ENCODE measurements around the gene CYB5R3.

CYB5R3 gene

DNA sequence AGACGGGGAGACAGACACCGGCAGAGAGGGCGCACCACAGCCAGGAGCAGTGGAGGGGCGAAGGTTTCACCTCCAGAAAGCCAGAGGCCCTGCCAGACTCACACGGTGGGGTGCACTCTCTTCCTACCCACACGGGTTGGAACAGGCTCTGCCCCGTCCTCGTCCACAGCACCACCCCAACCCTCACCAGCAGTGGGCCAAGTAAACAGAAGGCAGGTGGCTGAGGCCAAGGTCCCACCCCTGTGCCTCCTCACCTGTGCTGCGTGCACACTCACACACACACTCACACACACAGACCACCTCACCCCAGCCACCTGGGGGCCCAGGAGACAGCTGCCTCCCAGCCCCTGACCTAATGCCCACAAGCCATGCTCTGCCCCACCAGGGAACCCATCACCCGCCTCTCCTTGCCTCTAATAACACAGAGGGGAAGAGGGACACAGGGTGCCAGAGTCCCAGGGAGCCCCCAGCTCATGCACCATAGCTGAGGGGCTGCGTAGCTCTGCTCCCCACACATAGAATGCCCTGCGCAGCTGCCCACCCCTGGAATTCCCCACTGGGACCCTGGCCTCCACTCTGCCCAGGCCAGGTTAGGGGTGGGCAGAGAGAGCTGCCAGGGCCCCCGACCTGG is 3.1 kb downstream of the CYB5R3 start:
- no peak for DNase-seq (ENCODE audit: low read depth, low spot score)

DNA sequence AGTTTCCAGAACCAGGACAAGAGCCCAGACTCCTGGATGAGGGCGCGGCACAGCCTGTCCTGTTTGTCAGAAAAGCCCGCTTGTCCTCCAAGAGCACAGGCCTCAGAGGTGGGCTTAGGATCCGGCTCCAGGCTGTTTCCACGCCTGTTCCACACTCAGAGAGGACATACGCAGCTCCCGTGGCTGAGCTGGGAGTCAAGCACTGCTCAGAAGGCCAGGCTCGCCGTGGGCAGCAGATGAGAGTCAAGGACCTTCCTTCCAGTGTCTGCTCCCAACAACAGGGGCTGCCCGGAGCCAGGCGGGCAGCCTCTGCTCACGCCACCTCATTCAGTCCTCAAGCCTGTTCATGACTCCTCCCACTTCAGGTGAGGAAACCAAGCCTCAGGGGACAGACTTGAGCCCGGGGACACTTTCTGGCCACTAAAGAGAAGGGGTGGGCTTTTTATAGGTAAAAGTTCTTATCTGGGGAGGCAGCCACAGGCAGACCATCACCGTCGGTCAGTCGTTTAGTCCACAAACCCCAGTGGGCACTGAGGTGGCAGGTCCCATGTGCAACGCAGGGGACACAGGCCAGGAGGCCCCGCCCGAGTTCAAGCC is 3.8 kb downstream of the CYB5R3 start:
- DNase-seq (ENCODE audit: low read depth, low spot score) = no peak

DNA sequence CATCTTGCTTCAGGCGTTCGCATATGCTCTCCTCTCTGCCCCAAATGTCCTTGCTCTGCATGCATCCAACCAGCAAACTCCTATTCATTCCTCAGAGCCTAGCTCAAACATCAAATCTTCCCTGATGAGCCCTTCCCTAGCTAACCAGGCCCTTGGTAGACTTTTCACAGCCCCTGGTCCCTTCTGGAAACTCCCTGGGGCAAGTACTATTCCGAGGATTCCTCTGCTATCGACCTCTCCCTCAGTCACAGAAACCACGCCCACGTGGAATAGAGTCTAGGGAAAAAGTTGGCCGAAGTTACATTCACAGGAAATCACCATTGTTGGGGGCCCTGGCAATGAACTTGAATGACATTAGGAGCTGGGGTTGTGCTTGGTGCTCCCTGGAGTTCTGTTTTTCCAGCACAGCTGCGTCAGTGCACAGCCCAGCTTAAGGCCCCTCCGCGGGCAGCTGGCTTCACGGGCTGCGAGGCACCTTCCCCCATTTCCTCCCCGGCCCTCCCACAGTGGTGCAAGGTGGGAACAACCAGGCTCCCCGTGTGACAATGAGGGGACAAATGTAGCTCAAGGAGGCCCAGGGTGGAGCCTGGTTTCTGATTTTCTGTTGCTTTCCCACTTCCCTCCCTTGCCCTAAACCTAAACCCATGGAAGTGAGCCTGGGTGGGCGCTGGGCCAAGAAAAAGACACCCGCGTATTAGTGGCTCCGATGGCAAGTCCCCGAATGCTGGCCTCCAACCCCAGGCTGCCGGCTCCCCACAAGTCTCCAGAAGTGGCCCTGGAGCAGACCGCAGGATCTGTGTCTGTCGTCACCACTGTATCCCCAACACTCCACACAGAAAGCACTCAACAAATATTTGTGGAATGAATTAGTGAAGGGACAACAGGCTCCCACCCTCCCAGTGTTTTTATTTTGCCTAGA is 4.5 kb downstream of the CYB5R3 start:
- no peak for DNase-seq (ENCODE audit: low read depth, low spot score)

DNA sequence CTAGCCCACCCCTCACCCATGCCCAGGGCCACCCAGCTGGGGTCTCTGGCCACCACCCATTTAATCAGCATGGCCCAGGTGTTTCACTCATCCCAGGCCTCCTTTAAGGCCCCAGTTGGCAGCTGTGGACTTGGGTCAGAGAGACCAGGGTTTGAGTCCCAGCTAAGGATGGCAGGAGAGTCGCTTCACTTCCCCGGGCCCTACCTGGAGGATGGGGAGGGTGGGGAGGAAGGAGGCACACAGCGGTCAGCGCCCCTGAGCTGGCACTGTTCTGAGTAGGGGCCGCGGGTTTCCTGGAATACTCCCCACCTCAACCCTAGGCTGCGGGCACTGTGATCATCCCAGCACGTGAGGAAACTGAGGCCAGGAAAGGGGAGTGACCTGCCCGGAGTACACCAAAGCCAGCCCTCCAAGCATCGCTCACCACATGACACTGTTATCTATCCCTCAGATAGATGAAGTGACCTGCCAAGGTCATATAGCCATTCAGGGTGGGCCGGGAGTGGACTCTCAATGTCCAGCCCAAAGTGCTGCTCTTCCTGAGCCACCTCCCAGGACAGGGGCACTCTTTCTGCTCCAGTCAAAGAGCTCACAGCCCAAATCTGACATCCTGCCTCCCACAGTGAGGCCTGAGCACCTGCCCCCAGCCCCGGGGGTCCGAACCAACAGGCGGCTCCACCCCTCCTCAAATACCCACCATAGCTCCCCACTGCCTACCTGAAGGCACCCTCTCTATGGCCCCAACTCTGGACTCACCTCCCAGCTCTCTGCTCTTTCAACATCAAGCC is 5.4 kb downstream of the CYB5R3 start:
- no peak for DNase-seq (ENCODE audit: low read depth, low spot score)

DNA sequence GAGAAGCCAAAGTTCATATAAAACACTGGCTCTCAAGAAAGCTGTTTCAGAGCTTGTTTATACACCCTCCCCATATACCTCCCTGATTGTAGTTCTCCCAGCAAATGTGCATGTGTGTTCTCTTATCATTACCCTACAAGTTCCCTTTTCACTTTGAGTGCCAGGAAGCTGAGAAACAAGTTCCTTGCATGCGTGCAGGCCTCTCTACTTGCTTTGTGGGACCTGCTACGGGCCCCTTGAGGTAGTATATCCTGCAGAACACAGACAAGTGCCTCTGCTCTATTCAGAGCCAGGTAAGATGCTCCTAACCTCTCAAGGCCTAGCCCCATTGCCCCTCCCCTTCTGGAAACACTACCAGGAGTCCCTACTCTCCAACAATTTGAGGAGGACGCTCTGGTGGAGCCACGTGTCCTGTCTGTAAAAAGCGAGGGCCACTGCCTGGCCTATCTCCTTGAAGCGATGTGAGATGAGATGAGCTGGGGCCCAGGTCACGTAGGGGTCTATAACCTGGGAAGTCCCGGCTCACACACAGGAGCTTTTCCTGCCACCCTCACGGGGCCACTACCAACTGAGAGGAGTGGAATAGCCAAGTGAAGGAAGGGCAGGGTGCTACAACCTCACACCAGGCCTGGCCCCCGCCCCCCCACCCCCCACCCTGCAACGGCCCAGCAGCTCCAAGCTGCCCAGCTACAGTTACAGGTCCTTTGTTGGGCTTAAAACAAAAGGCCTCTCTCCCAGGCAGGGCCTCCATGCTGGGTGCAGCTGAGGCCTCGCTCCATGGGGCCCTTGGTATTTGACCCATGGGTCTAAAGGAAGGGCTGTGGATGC is 6.2 kb downstream of the CYB5R3 start:
- no peak for DNase-seq (ENCODE audit: low read depth, low spot score)

DNA sequence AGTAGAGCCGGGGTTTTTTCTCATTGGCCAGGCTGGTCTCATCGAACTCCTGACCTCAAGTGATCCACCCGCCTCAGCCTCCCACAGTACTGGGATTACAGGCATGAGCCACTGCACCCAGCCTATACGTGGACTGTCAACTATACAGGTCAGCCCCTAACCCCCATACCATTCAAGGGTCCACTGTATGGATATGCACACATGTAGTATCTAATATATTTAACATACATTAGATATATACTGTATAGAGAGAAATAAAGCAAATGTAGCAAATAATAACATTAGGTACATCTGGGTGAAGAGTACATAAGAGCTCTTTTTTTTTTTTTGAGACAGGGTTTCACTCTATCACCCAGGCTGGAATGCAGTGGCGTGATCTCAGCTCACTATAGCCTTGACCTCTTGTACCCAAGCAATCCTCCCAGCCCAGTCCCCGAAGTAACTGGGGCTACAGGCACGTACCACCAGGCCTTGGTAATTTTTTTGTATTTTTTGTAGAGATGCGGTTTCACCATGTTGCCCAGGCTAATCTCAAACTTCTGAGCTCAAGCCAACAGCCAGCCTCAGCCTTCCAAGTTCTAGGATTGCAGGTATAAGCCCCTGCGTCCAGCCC is 7.3 kb downstream of the CYB5R3 start:
- no peak for DNase-seq (ENCODE audit: low read depth, low spot score)

DNA sequence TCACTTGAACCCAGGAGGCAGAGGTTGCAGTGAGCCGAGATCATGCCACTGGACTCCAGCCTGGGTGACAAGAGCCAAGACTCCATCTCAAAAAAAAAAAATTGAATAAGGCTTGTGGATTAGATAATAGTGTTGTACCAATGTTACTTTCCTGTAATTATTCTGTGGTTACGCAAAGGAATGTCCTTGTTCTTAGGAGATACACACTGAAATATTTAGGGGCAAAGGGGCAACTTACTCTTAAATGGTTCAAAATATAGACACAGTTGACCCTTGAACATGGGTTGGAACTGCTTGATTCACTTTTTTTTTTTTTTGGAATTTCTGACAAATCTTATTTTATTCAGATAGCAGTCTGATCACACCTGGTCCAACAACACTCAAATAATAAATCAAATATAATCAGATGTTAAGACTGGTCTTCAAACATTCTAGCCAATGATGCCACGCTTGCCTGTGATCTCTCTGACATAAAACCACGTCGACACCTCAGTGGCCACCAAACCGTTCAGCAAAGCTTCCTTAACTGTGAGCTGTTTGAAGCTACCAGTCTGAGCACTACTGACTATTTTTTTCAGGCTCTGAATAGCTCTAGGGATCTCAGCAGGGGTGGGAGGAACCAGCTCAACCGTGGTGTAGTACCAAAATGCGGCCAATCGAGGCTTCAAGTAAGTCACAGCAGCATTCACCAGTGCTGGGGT is 9.5 kb downstream of the CYB5R3 start:
- DNase-seq (ENCODE audit: low read depth, low spot score) = no peak

DNA sequence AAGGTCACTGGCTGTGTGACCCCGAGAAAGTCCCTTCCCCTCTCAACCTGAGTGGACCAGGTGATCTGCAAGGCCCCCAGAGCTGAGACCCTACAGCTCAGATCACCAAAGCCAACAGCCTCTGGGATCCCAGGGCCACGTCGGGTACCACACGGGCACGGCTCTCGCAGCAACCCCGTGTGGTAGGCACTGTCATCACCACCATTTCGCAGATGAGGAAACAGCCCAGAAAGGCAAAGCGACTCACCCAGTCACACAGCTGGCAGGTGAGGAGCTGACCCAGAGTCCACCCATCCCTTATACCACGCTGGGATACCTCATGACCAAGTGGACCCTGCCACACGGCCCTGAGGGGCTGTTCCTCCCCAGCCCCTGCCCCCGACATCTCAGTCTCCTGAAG is 11.6 kb downstream of the CYB5R3 start:
- DNase-seq (ENCODE audit: low read depth, low spot score) = no peak

DNA sequence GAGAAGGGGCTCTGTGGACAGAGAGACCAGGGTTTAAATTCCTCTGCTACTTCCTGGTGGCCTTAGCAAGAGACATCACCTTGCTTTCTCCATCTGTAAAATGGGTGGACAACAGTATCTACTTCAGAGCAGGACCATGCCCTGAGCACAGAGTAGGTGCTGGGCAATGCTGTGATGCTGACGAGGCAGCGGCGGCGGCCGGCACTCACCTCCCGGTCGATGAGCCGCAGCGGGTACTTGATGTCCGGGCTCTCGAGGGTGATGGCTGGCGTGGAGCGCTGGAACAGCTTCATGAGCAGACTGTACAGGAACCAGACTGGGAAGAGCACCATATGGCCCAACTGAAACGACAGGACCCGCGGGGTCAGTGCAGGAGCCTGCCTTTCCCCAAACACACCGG is 12.7 kb downstream of the CYB5R3 start:
- DNase-seq (ENCODE audit: low read depth, low spot score) = no peak

DNA sequence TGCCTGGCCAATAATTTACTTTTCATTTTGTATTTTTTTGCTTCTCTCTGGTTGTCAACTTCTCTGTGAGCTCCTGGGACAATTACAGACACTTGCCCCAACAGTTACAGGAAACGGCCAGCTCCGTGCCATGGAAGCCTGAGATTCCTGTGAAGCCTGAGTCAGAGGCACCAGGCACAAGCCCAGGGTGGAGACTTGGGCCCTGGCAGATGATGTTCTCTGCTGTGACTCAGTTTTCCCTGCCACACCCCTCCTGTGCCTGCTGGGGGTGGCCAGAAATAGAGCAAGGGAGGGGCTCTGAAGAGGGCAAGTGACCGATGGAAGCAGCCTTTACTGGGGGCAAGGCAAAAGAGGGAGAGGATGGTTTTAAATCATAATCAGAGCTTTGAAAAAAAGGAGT is 13.7 kb downstream of the CYB5R3 start:
- DNase-seq (ENCODE audit: low read depth, low spot score) = no peak

DNA sequence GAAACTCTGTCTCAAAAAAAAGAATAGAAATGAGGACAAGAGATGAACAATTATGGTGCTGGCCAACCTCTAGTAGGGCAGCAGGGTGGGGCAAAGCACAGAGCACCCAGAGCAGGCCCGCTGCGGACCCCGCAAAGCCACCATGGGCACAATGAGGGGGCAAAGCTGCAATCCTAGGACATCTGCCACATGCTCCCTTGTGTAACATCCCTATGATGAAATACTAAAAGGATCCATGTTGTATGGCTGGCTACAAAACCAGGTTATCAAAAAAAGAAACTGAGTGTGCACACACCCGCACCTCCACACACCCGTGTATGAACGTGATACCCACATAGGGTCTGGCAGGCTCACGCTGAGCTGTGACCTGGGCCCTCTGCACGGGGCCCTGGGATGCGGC is 16.2 kb downstream of the CYB5R3 start:
- no peak for DNase-seq (ENCODE audit: low read depth, low spot score)

DNA sequence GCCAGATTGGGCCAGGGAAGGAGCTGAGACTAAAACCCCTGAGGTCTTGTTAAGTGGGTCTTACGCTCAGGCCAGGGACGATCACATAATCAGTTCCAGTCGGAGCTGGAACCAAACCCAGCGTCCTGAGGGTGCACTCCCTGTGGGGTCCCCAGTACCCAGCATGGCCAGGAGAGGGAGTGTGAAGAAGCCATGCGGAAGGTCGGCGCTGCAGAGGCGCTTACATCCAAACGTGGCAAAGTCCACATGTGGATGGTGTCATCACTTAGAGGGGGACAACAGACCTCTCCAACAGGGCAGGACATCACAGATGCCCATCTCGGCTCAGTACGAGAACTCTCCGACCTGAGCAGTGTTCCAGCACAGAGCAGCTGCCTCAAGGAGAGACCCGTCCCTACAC is 17.1 kb downstream of the CYB5R3 start:
- DNase-seq (ENCODE audit: low read depth, low spot score) = no peak

DNA sequence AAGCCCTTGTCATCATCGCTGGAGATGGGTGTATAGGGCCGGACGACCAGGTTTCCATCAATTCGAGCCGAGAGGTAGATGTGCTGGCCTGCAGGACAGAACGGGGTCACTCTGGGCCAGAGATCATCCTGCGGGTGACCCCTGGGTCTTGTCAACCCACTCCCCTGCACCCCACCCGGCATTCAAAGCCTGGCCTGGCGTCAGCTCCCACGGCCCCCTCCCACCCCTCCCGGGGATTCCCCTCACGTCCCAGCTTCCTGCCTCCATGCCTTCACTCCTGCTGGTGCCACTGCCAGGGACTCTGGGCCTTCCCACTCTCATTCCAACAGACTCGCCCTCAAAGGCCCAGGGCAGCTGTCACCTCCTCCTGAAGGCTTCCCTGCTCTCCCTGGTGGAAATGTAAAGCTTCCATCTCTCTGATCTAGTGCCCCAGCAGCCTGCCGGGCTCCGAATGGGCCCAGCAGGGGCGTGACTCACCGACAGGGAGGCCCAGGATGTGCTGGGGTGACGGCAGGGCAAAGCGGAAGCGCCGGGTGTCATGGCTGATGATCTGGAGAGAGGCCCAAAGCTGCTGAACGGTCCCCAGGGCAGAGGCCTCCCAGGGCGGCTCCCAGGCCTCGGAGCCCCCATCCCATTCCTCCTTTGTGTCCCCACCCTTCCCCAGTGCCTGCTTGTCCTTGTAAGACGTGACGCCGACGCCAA is 18.1 kb downstream of the CYB5R3 start:
- DNase-seq (ENCODE audit: low read depth, low spot score) = no peak

DNA sequence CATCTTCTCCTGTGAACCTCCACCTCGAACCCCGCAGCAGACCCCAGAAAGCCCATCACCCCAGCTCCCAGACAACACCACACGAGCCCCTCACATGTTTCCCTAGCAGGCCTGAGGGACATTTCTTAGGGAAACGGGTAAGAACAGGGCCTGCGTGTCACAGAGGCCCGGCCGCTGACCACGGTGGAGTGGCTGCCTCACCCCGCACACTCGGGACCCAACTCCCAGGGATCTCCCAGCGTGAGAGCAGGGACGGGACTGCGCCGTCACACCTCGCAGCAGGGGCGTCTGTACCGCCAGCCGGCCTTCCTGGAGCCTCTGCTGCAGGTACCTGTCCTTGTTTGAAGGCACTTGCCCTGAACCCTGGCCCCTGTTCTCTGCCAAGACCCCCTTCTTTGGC is 19.0 kb downstream of the CYB5R3 start:
- no peak for DNase-seq (ENCODE audit: low read depth, low spot score)

DNA sequence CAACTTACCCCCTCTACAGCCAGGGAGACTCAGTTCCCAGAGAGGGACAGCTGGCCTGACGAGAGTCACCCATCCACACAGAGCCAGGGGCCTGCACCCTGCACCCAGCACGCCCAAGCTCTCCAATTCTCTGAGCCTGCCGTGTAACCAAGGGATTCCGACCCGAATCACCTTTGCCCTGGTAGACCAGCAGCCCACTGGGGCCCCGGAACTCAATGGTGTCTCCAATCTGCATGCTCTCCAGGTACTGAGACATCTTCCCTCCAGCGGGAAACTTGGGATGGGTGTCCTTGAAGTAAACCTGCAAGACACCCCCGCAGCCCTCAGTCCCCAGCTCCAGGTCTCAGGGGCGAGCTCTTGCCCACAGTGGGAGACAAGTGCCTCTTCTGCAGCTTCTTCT is 21.2 kb downstream of the CYB5R3 start:
- no peak for DNase-seq (ENCODE audit: low read depth, low spot score)

DNA sequence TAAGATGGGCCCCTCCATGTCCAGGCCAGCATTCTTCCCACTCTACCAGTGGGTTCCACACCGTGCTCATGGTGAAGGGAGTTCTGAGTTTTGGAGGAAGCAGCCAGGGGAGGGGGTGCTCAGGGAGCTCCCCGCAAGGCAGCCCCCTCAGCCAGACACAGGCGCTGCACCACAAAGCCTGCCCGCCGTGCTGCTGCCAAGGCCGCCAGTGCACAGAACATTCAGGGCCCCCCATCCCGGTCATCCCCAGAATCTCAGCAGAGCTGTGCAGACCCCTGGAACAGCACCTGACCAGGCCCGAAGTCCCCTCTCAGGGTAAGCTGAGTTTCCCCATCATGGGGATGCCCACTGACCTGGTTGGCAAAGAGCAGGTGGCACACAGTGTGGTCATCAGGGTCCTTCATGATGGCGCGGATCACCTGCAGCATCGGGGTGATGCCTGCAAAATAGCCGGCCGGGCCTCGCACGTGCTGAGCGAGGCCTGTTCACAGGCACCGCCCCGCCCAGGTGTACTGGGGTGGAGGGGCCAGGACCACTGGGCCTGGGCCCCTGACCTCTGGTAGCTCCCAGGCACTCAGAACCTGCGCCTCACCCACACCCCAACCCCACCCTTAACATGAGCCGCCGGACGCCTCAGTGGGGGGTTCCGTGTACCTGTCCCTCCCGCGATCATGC is 22.1 kb downstream of the CYB5R3 start:
- no peak for DNase-seq (ENCODE audit: low read depth, low spot score)

DNA sequence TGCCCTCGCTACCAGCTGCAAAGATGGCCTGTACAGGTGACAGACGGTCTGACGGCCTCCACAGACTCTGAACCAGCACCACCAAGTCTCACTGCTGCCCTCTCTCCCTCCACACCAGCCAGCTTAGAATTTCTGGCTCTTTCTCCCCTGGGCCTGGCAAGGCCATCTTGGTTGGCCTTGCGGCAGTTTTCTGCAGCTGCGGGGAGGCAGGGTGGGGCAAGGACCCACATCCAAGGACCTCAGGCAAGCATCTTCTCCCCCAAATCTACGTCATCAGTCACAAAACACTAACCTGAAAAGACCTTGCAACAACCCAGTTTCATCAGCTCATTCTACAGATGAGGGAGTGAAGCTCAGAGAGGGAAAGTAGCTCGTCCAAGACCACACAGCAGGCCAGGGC is 22.8 kb downstream of the CYB5R3 start:
- DNase-seq (ENCODE audit: low read depth, low spot score) = no peak

DNA sequence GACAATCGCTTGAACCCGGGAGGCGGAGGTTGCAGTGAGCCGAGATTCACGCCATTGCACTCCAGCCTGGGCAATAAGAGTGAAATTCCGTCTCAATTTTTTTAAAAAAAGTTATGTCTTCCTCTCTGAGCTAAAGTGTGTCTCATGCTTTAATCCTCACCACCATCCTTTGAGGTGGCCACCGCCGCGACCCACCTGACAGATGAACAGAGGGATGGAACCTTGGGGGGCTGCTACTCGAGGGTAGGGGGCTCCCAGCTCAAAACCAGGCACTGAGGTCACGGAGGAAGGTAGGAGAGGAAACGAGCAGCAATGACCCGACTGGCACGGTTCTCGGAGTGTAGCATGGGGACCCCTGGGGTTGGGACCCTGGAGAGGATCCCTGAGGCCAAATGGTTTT is 23.8 kb downstream of the CYB5R3 start:
- DNase-seq (ENCODE audit: low read depth, low spot score) = no peak

DNA sequence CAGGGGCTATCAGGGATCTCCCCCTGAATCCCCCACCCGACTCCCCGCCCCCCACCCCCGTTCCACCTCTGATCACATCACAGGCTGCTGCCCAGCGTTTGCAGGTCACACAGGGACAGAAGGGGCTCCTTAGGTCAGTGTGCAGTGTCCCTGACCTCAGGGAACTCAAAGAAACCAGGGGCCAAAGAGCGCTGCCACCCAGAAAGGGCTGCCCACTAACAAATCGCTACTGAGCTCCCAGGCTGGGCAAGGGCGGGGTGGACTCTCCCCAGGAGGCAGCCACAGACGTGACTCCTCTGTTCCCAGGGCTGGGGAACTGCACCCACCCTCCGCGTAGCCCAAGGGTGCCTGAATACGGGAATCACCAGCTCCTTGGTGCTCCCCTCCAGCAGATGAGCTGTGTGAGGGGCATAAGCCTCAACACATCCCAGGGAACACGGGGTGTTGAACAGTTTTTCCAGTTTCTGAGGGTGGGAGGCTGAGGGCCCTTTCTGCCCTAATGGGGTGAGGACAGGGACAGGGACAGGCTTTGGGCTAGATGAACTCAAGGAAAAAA is 24.6 kb downstream of the CYB5R3 start:
- DNase-seq (ENCODE audit: low read depth, low spot score) = no peak
